K562 (cell line): ENCODE measurements around the gene RCC2. TPM values are rescaled to one million over a fixed set of nuclear protein-coding genes. Genes with fewer than 3 reads are reported as not detected.

Experiments used
- ARID4B ChIP-seq: sonication (generic); formaldehyde crosslinking; IDR thresholded peaks from 2 replicates; pipeline ENCODE4 v1.8.0; 2022; ENCODE audit warnings: mild to moderate bottlenecking, missing genetic modification reagents
- ASH1L ChIP-seq: fragments of 450-650 bp; IDR thresholded peaks from 2 replicates; pipeline ENCODE4 v1.6.1; 2018; ENCODE audit warnings: borderline replicate concordance, mild to moderate bottlenecking, low read depth; ENCODE audit not compliant: partially characterized antibody
- ATF1 ChIP-seq, 2 experiments: fragments of 450-650 bp in 1 of 2; IDR thresholded peaks; 2 replicates each; pipeline ENCODE4 v1.6.1; 2016; ENCODE audit warnings: missing compliant biosample characterization in 1 of 2, missing genetic modification characterization in 1 of 2
- CBX8 ChIP-seq: fragments of 200-600 bp; sonication (generic); IDR thresholded peaks from 2 replicates; pipeline ENCODE4 v1.6.1; 2012; ENCODE audit warnings: borderline replicate concordance, mixed run types, low read depth, mild to moderate bottlenecking, moderate library complexity, mixed read lengths, low read length, control low read depth, inconsistent platforms; ENCODE audit not compliant: poor library complexity, severe bottlenecking; ENCODE audit errors: extremely low read depth
- CHCHD3 ChIP-seq: fragments of 250-450 bp; sonication (Bioruptor Pico); IDR thresholded peaks from 2 replicates; pipeline ENCODE4 v2.1.2; 2022; ENCODE audit warnings: mild to moderate bottlenecking
- DMBX1 ChIP-seq: fragments of 250-450 bp; sonication (Bioruptor Pico); IDR thresholded peaks from 2 replicates; pipeline ENCODE4 v1.8.0; 2022; ENCODE audit warnings: inconsistent platforms, mild to moderate bottlenecking, moderate library complexity, borderline replicate concordance
- E2F3 ChIP-seq: fragments of 250-450 bp; sonication (Bioruptor Pico); IDR thresholded peaks from 2 replicates; pipeline ENCODE4 v1.4.0; 2020; ENCODE audit warnings: mild to moderate bottlenecking
- GMEB1 ChIP-seq: fragments of 250-450 bp; sonication (Bioruptor Pico); IDR thresholded peaks from 2 replicates; pipeline ENCODE4 v1.4.0; 2020; ENCODE audit warnings: mild to moderate bottlenecking
- IFI16 ChIP-seq: fragments of 250-450 bp; sonication (Bioruptor Pico); IDR thresholded peaks from 2 replicates; pipeline ENCODE4 v2.1.2; 2022; ENCODE audit warnings: mild to moderate bottlenecking, inconsistent platforms
- NONO ChIP-seq, 2 experiments: fragments of 200-400 bp in 1 of 2; fragments of 450-650 bp in 1 of 2; formaldehyde crosslinking in 1 of 2; IDR thresholded peaks; 2 replicates each; pipeline ENCODE4 v1.6.1; 2017; ENCODE audit warnings: low read depth in 2 of 2, mild to moderate bottlenecking in 2 of 2, moderate library complexity in 2 of 2, low read length in 1 of 2
- POLR3A ChIP-seq: IDR thresholded peaks from 2 replicates; pipeline ENCODE4 v1.6.1; 2011; ENCODE audit warnings: borderline replicate concordance, mild to moderate bottlenecking, moderate library complexity; ENCODE audit not compliant: insufficient read length, insufficient read depth; ENCODE audit errors: extremely low read depth
- SMAD2 ChIP-seq: fragments of 150-350 bp; IDR thresholded peaks from 2 replicates; pipeline ENCODE4 v1.6.1; 2014; ENCODE audit warnings: low read depth, mild to moderate bottlenecking, low read length
- SMAD3 ChIP-seq: fragments of 450-650 bp; formaldehyde crosslinking; conservative IDR thresholded peaks from 2 replicates; pipeline ENCODE4 v1.4.0; 2020; ENCODE audit warnings: mild to moderate bottlenecking
- TCFL5 ChIP-seq: fragments of 250-450 bp; sonication (Bioruptor Pico); conservative IDR thresholded peaks from 2 replicates; pipeline ENCODE4 v1.6.1; 2021; ENCODE audit warnings: mild to moderate bottlenecking, moderate library complexity, matching md5 sums
- ZFP36 ChIP-seq: fragments of 150-350 bp; IDR thresholded peaks from 2 replicates; pipeline ENCODE4 v1.6.1; 2018; ENCODE audit warnings: low read length, low read depth; ENCODE audit not compliant: partially characterized antibody
- ZNF561 ChIP-seq: fragments of 450-650 bp; formaldehyde crosslinking; conservative IDR thresholded peaks from 2 replicates; pipeline ENCODE4 v1.4.0; 2020; ENCODE audit warnings: mild to moderate bottlenecking, moderate library complexity
- ZNF644 ChIP-seq: fragments of 200-800 bp; sonication (Bioruptor generic); IDR thresholded peaks from 2 replicates; pipeline ENCODE4 v1.6.1; 2016; ENCODE audit warnings: low read depth, missing genetic modification characterization, missing compliant biosample characterization
- ZNF77 ChIP-seq: fragments of 250-450 bp; sonication (Bioruptor Pico); IDR thresholded peaks from 2 replicates; pipeline ENCODE4 v1.5.0; 2020
- polyA plus RNA-seq, 8 experiments: library from polyadenylated mRNA; depleted of rRNA in 4 of 8; stranded (reverse) in 5 of 8; unstranded in 3 of 8; fragments of >200 nt; fragmentation: Nextera tagmentation in 2 of 8; fragmentation: Illumina TruSeq in 1 of 8; extraction: Ambion mirVana in 2 of 8; extraction: Trizol in 1 of 8; gene quantifications; 2 replicates each; pipeline versions ENCODE4 v1.2.1 to v1.2.3, GENCODE V29; 2011 to 2014; ENCODE audit warnings: inconsistent platforms in 1 of 8, missing spikeins in 1 of 8
- total RNA-seq, 7 experiments: library from RNA; depleted of rRNA in 6 of 7; stranded (reverse); fragments of >200 nt in 6 of 7; fragmentation: Illumina TruSeq in 2 of 7; extraction: Trizol in 2 of 7; gene quantifications; 2 replicates each; pipeline versions ENCODE4 v1.2.1 to v1.2.3, GENCODE V29; 2011 to 2021; ENCODE audit warnings: low replicate concordance in 1 of 7
- TF ChIP-seq, protein P1 (sequence below): IDR thresholded peaks from 2 replicates; pipeline ENCODE4 v1.6.1; 2012; ENCODE audit warnings: low read depth, low read length, improper control_type of control experiment, borderline replicate concordance

RCC2 gene
- total and polyA plus RNA-seq, 9 of the 15 experiments (the other 6 are each of a cell fraction or from before 2014, with no cell fraction given): 31.8 to 292 (median 116) TPM

- no peak for TF ChIP-seq IFI16 (CRISPR knock-in tag)
- TF ChIP-seq SMAD3 (CRISPR knock-in tag): no peak
- TF ChIP-seq ARID4B (CRISPR knock-in tag): peak; percentile 59
- TF ChIP-seq E2F3 (CRISPR knock-in tag): no peak
- no peak for TF ChIP-seq DMBX1 (CRISPR knock-in tag)
- no peak for TF ChIP-seq CBX8
- peak; percentile 60 for TF ChIP-seq GMEB1
- TF ChIP-seq ZNF644: no peak
- no peak for TF ChIP-seq TCFL5 (CRISPR knock-in tag)
- no peak for TF ChIP-seq NONO (IDR thresholded peaks at IDR 0.05; ENCODE audit: low read depth in 2 of 2, low read length in 1 of 2)
- TF ChIP-seq ASH1L: peak; percentile 34
- no peak for TF ChIP-seq ATF1 (CRISPR knock-in tag; IDR thresholded peaks at IDR 0.05)
- no peak for TF ChIP-seq ATF1 (tag; IDR thresholded peaks at IDR 0.05)
- no peak for TF ChIP-seq ZFP36
- TF ChIP-seq SMAD2: no peak
- TF ChIP-seq ZNF561 (CRISPR knock-in tag): no peak
- TF ChIP-seq, protein P1, sequence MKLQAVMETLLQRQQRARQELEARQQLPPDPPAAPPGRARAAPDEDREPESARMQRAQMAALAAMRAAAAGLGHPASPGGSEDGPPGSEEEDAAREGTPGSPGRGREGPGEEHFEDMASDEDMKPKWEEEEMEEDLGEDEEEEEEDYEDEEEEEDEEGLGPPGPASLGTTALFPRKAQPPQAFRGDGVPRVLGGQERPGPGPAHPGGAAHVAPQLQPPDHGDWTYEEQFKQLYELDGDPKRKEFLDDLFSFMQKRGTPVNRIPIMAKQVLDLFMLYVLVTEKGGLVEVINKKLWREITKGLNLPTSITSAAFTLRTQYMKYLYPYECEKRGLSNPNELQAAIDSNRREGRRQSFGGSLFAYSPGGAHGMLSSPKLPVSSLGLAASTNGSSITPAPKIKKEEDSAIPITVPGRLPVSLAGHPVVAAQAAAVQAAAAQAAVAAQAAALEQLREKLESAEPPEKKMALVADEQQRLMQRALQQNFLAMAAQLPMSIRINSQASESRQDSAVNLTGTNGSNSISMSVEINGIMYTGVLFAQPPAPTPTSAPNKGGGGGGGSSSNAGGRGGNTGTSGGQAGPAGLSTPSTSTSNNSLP: no peak
- no peak for TF ChIP-seq ZNF77 (CRISPR knock-in tag)
- 0 out of 2 replicates have a peak, but pooled peaks have one; percentile 42 for TF ChIP-seq CHCHD3
- no peak for TF ChIP-seq POLR3A
Measured at GRCh38 chr1:17439250-17440073, at the start of gene RCC2 (continued).
